Adipocyte (in vitro differentiated cells): ENCODE data around the gene ACHE.
A peak's percentile ranks its signal among the peaks of the same experiment; 100 is the strongest.

Experiments used
- DNase-seq: peaks from one replicate; pipeline ENCODE4 v3.0.0-alpha.2; 2015; ENCODE audit warnings: low read depth
- H3K27me3 ChIP-seq: replicated peaks from 2 replicates; pipeline ENCODE4 v1.7.0; 2013; ENCODE audit warnings: mild to moderate bottlenecking, low read length, moderate library complexity; ENCODE audit not compliant: control insufficient read depth, insufficient read depth
- H3K36me3 ChIP-seq: 2 replicates; pipeline ENCODE4 v1.7.0; 2013; ENCODE audit warnings: low read length, mild to moderate bottlenecking, moderate library complexity; ENCODE audit not compliant: control insufficient read depth, insufficient read depth, severe bottlenecking
- H3K4me1 ChIP-seq: 2 replicates; pipeline ENCODE4 v1.7.0; 2013; ENCODE audit warnings: mild to moderate bottlenecking, low read length, moderate library complexity; ENCODE audit not compliant: control insufficient read depth, insufficient read depth
- H3K4me3 ChIP-seq: 2 replicates; pipeline ENCODE4 v1.7.0; 2013; ENCODE audit warnings: mild to moderate bottlenecking, low read length, moderate library complexity
- H3K9ac ChIP-seq: 2 replicates; pipeline ENCODE4 v1.7.0; 2013; ENCODE audit warnings: mild to moderate bottlenecking, low read length, moderate library complexity
- H3K9me3 ChIP-seq: 2 replicates; pipeline ENCODE4 v1.7.0; 2013; ENCODE audit warnings: mild to moderate bottlenecking, low read length, moderate library complexity; ENCODE audit not compliant: control insufficient read depth

The ACHE gene

GRCh38 chr7:100854146-100854895 lies 41.4 kb downstream of the ACHE start:
- peaks cover 8% of the 10 kb centered on the region for H3K4me1 ChIP-seq
- no peaks in the 10 kb centered on the region for H3K27me3 ChIP-seq
- no peaks in the 10 kb centered on the region for H3K9me3 ChIP-seq
- no peaks in the 10 kb centered on the region for H3K36me3 ChIP-seq
- no peak overlapping the region for H3K9ac ChIP-seq
- no peak for DNase-seq
- no peak overlapping the region for H3K4me3 ChIP-seq

- Histone ChIP-seq H3K27me3 (no peaks in the 10 kb centered on the region), H3K4me3 (peak within 1 kb of the TSS; percentile 88), H3K9me3 (no peaks in the 10 kb centered on the region), H3K9ac (peak within 1 kb of the TSS; percentile 88), H3K36me3 (no peaks in the 10 kb centered on the region), H3K4me1 (peaks cover 8% of the 10 kb centered on the region)
- DNase-seq: peak; percentile 96
Observed at GRCh38 chr7:100852048-100852872, 43.4 kb downstream of the ACHE start, which contains the start of gene SLC12A9. SLC12A9 (plus strand) TSS chr7:100852713; CDS start chr7:100854198, 1,485 bp downstream.

DNA sequence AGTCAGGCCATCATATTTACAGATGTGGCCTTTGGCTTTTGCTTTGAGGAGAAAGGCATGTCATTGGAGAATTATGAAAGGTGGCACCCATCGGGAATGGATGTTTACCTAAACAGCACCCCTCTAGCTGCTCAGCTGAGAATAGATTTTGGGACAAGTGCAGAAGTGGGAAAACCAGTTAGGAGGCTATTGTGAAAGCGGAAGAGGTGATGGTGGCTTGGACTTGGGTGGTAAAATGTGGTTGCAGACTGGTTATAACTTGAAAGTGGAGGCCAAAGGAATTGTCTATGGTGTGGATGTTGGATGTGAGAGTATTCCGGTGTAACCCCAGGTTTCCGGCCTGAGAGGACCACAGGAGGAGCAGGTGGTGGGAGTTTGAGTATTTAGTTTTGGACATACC lies 48.3 kb downstream of the ACHE start:
- no peak overlapping the region for H3K4me3 ChIP-seq
- H3K36me3 ChIP-seq: no peaks in the 10 kb centered on the region
- no peak for DNase-seq
- peaks cover 2% of the 10 kb centered on the region for H3K4me1 ChIP-seq
- no peak overlapping the region for H3K9ac ChIP-seq
- H3K27me3 ChIP-seq: no peaks in the 10 kb centered on the region
- no peaks in the 10 kb centered on the region for H3K9me3 ChIP-seq

DNA sequence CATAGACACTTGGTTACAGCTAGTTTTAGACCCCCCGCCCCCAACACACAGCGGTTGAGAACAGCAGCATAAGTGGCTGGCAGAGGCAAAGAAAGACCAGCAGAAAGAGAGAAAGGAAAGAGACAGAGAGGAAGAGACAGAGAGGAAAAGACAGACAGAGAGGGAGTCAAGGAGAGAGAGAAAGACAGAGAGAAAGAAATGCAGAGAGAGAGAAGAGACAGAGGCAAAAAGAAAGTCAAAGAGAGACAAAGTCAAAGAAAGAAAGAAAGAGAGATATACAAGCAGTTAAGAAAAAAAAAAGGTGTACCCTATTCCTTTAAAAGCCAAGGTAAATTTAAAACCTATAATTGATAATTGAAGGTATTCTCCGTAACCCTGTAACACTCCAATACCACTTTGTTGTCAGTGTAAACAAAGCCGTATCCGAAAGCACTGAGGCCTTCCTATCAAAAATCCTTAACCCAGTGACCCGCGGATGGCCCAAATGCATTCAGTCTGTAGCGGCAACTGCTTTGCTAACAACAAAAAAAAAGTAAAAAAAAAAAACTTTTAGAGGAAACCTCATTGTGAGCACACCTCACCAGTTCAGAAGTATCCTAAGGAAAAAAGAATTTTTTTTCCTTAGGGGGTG lies 55.1 kb downstream of the ACHE start:
- Histone ChIP-seq H3K4me3 (no peak overlapping the region), H3K4me1 (no peaks in the 10 kb centered on the region)
- DNase-seq: no peak

More for the DNA sequence above, 55.1 kb downstream of the ACHE start:
- Histone ChIP-seq H3K27me3 (no peaks in the 10 kb centered on the region), H3K36me3 (no peaks in the 10 kb centered on the region), H3K9ac (no peak overlapping the region), H3K9me3 (no peaks in the 10 kb centered on the region)
